Measurements from ENCODE around the gene DDR2.

The DDR2 gene

GRCh38 chr1:162629077-162629627 is 3.1 kb upstream of the DDR2 start:
- DNase-seq (ENCODE audit: low read depth in 2 of 2, low spot score in 1 of 2): no peak

GRCh38 chr1:162629651-162630050 is 2.6 kb upstream of the DDR2 start:
- no peak for DNase-seq (ENCODE audit: low read depth in 2 of 2, low spot score in 1 of 2)

- no peak for DNase-seq (ENCODE audit: low read depth in 2 of 2, low spot score in 1 of 2)
Measured at GRCh38 chr1:162631546-162632191, 595 bp upstream of the DDR2 start.

- DNase-seq (ENCODE audit: low read depth in 2 of 2, low spot score in 1 of 2): no peak
Measured at GRCh38 chr1:162632698-162633080, 425 bp downstream of the DDR2 start.

DNA sequence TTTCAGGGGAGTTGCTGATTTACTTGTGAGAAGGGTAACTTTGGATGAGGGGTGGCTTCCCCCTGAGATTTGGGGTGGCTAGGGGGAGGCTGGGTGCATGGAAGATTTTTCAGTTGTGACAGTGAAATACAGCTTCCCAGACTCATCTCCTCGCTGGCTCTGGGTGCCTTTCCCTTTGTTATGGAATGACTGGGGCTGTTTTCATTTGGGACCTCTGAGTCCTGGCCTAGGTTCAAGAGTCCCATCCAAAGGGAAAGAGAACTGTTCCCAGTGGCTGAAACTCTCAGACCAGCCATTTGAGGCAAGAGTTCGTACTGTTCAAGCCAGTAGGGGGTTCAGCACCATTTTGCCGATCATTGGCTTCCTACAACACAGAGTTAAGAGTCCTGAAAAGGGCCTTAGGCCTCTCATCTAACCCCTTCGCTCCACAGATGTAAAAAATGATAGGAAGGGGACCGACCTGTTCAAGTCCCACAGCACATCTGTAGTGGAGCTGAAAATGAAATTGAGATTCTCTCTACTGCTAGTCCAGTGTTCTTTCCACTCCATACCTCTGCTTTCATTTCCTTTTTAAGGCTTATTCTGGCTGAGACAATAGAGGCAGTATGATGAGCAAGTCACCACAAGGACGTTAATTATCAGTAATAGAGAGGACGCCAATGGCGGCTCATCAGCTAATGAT is 958 bp downstream of the DDR2 start:
- no peak for DNase-seq (ENCODE audit: low read depth in 2 of 2, low spot score in 1 of 2)

DNA sequence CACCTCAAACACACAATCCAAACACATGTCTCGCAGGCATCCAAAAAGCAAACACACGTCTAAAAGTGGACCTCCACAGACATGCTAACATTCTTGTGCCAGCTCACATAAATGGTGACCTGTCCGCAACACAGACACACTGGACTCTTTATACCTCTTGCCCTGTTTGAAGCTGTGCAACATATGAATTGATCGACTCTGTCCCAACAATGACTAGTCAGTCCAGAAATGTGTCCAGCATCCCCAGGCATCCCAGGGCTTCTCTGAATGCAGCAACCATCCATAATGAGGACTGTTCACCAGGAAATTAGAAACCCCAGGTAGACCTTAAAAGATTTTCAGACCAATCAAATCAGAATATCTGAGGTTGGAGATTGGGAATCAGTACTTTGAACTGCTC is 3.2 kb downstream of the DDR2 start:
- no peak for DNase-seq (ENCODE audit: low read depth in 2 of 2, low spot score in 1 of 2)

- no peak for DNase-seq (ENCODE audit: low read depth in 2 of 2, low spot score in 1 of 2)
Measured at GRCh38 chr1:162639718-162640117, 7.5 kb downstream of the DDR2 start.

DNA sequence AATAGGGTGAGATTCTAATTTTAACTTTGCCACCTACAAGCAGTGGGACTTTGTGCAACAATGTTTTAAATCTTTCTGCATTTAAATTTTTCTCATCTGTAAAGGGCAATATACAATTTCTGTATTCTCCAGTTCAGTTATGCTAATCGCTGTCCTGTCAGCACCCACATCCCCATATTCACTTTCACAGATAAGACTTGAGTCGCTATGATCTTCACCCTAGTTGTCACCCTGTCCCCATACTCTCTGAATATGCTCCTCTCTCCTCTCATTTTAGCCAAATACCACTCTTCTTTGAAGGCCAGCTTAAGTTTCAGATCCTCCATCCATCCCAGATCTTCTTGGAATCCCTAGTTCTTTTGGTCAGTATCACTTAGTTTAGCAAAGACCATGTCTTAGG is 8.8 kb downstream of the DDR2 start:
- DNase-seq (ENCODE audit: low read depth in 2 of 2, low spot score in 1 of 2): no peak

GRCh38 chr1:162644986-162645314 is 12.7 kb downstream of the DDR2 start:
- no peak for DNase-seq (ENCODE audit: low read depth in 2 of 2, low spot score in 1 of 2)

DNA sequence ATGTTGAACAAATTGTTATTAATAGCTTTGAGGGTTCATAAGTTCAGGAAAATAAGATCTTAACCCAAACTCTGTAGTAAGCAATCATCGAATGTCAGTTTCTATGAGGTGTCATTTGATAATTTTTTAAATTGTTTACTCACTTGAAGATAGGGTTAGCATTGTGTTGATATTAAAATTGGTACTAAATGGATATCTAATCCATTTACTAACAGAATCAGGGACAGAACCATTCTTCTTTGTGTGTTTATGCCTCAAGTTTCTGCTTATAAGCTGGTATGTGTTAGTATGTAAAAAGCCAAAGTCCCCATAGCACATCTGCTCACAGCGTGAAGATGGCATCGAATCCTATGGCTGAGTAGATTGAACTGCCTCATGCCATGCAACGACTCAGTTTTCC is 13.4 kb downstream of the DDR2 start:
- no peak for DNase-seq (ENCODE audit: low read depth in 2 of 2, low spot score in 1 of 2)

GRCh38 chr1:162649583-162649982 is 17.3 kb downstream of the DDR2 start:
- no peak for DNase-seq (ENCODE audit: low read depth in 2 of 2, low spot score in 1 of 2)

DNA sequence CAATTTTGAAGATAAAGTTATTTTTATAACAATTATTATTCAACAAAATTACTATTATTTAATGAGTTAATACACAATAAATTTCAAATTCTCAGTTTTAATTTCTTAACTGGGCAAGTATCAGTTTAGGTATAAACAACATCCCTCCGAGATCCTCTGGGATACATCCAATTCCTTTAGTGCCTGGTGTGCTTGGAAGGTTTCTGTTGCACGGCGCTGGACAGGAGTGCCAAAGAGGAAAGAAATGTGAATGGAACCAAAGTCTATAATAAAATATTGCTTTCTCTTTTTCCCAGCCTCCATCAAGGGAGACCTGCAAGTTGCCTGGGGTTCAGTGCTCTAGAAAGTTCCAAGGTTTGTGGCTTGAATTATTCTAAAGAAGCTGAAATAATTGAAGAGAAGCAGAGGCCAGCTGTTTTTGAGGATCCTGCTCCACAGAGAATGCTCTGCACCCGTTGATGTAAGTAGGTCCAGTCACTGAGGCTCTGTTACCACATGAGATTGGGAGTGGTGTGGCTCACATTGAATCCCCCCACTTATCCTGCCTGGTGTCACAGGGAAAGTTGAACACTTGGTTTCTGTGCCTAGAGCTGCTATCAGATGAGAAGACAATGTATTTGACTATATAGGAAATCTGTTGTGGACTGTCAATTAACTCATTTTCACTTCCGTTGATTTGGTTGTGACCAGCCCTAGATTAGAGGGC is 22.8 kb downstream of the DDR2 start:
- no peak for DNase-seq (ENCODE audit: low read depth in 2 of 2, low spot score in 1 of 2)

- DNase-seq (ENCODE audit: low read depth in 2 of 2, low spot score in 1 of 2): no peak
Measured at GRCh38 chr1:162656266-162656665, 24.0 kb downstream of the DDR2 start.

- no peak for DNase-seq (ENCODE audit: low read depth in 2 of 2, low spot score in 1 of 2)
Measured at GRCh38 chr1:162660574-162660973, 28.3 kb downstream of the DDR2 start.

GRCh38 chr1:162661336-162661735 is 29.1 kb downstream of the DDR2 start:
- no peak for DNase-seq (ENCODE audit: low read depth in 2 of 2, low spot score in 1 of 2)

- DNase-seq (ENCODE audit: low read depth in 2 of 2, low spot score in 1 of 2): no peak
Measured at GRCh38 chr1:162662013-162662412, 29.7 kb downstream of the DDR2 start.

- no peak for DNase-seq (ENCODE audit: low read depth in 2 of 2, low spot score in 1 of 2)
Measured at GRCh38 chr1:162663086-162663485, 30.8 kb downstream of the DDR2 start.

DNA sequence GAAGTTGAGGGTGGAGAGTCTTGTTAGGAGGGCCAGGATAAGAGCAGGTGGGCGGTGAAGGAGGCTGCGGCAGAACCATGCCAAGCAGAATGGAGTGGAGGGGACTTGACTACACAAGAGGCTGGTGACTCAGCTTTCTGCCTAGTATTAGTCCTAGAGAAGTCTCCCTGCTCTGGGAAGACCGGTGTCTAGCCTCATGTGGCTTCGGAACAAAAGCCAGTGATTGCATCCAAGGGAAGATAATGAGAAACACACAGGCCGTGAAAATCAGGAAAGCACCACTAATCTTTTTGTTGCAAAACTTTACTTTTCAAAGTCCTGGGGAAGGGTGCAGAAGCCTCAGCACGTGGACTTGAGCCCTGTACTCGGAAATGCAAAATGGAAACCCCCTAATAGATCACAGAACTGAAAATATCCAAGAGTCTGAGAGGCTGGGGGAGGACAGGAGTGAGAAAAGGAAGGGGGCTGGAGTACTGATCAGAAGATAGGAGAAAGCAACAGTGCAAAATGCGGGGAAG is 31.4 kb downstream of the DDR2 start:
- no peak for DNase-seq (ENCODE audit: low read depth in 2 of 2, low spot score in 1 of 2)

DNA sequence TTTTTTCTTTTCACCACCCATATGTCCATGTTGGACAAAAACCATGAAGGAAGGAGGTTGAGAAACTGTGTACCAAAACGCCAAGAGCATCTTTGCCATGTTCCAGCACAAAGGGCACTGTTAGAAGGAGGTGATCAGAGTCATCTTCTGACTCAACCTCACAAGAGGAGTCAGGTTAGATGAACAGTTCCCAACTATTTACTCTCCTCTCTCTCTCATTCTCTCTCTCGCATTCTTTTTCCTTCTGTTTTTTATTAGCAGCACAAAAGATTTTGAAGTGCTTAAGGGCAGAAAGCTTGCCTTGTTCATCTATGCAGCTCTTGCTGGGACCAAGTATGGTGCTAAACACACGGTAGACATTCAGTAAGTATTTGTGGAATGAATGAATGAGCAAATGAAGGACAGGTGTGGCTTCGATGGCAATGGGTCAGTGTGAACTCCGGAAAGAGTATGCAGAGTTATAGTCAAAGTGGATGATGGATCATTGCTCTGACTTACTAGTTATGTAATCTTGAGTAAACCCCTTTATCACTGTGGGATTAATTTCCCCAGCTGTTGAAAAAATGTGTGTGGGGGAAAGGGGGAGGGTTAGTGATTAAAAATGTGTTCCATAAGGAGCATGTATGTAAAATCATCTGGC is 33.9 kb downstream of the DDR2 start:
- DNase-seq (ENCODE audit: low read depth in 2 of 2, low spot score in 1 of 2): no peak

DNA sequence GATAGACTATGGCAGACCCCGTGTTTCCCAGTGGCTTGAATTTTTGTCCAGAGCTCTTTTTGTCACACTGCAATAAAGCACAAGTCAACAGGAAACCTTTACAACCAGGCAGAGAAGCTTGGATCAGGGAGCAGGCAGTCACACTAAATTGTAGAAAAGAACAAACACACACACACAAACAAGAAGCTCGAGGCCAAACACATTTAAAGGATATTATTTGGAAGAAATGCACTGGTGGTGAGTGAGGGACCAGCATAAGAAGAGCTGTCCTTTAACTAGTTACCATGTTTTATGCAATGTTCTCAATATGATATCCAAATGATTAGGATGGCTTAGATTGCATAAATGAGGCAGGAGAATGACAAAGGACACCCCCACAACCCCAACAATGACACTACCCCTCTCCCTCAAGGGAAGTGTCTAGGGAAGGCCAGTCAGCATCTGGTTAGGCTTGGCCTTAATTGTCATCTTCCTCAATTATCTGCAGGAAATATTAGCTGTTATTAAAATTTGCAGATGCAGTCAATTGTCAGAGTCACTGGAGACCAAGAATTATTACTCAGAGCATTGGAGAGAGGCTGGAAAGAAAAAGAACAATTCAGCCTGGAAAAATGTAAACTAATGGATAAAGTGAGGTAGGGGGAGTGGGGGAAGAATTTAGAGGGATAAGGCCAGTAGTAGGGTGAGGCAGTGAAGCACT is 35.3 kb downstream of the DDR2 start:
- no peak for DNase-seq (ENCODE audit: low read depth in 2 of 2, low spot score in 1 of 2)

Measured in stimulated activated CD8-positive, alpha-beta memory T cell treated with anti-CD3 and anti-CD28 coated beads, Interleukin-4, amount 100 ng/mL, for 4 hours (primary cell).